B cell (primary cell): Measurements from ENCODE around the gene OR6S1. TPM values are rescaled to one million over a fixed set of nuclear protein-coding genes. Genes with fewer than 3 reads are reported as not detected.
"Not testable (repeated sequence)": the region's sequence is repeated elsewhere in the genome, so short reads cannot be mapped to it uniquely, and the experiment has no call there.

Source experiments
- ATAC-seq: fragments of 200-7000 bp; cut with Tn5 transposase; one replicate; pipeline ENCODE4 v1.10.0; 2021; ENCODE audit warnings: low read depth, mild to moderate bottlenecking, moderate number of reproducible peaks, moderate library complexity
- CTCF ChIA-PET: fragments of 350-600 bp; sonication (Branson Sonifier 250); formaldehyde crosslinking; loops from one replicate; lab custom pipeline; 2021; ENCODE audit warnings: antibody characterized with exemption, inconsistent platforms; lab: Charles Lee
- POLR2A ChIA-PET: fragments of 350-600 bp; sonication (Branson Sonifier 250); formaldehyde crosslinking; loops from one replicate; lab custom pipeline; 2021; ENCODE audit warnings: antibody characterized with exemption; lab: Charles Lee
- DNase-seq: peaks from one replicate; pipeline ENCODE4 v3.0.0; 2013
- H2AFZ ChIP-seq: 2 replicates; pipeline ENCODE4 v1.6.1; 2012; ENCODE audit warnings: mild to moderate bottlenecking, low read depth, low read length; ENCODE audit not compliant: insufficient read depth, poor library complexity, severe bottlenecking
- H3K27ac ChIP-seq, 2 donors: 1 replicate in 1 of 2; 2 replicates in 1 of 2; pipeline ENCODE4 v1.5.1; 2012 to 2013; ENCODE audit warnings: low read length in 2 of 2, mild to moderate bottlenecking in 2 of 2, moderate library complexity in 1 of 2
- H3K27me3 ChIP-seq, 4 experiments: fragments of 200-600 bp in 1 of 4; sonication (generic) in 1 of 4; replicated peaks in 1 of 4; 1 replicate in 2 of 4; 2 replicates in 2 of 4; pipeline versions ENCODE4 v1.6.1 to v1.7.0; 2013 to 2016; ENCODE audit warnings: low read length in 3 of 4, mild to moderate bottlenecking in 2 of 4, mixed read lengths in 1 of 4, moderate library complexity in 1 of 4; ENCODE audit not compliant: insufficient read depth in 4 of 4, control insufficient read depth in 3 of 4; ENCODE audit errors: control extremely low read depth in 1 of 4
- H3K36me3 ChIP-seq, 2 experiments: replicated peaks in 1 of 2; 1 replicate in 1 of 2; 2 replicates in 1 of 2; pipeline versions ENCODE4 v1.6.1 to v1.7.1; 2013; ENCODE audit warnings: low read length in 1 of 2; ENCODE audit not compliant: insufficient read depth in 2 of 2, control insufficient read depth in 1 of 2; ENCODE audit errors: control extremely low read depth in 1 of 2, extremely low read depth in 1 of 2
- H3K4me1 ChIP-seq, 2 donors: fragments of 200-600 bp in 1 of 2; sonication (generic) in 1 of 2; 1 replicate in 1 of 2; 2 replicates in 1 of 2; pipeline versions ENCODE4 v1.5.1 to v1.6.1; 2013 to 2017; ENCODE audit warnings: low read length in 2 of 2; ENCODE audit not compliant: control insufficient read depth in 2 of 2, insufficient read depth in 2 of 2
- H3K4me2 ChIP-seq: replicated peaks from 2 replicates; pipeline ENCODE3; 2012; ENCODE audit warnings: mild to moderate bottlenecking, low read depth, low read length; ENCODE audit not compliant: poor library complexity, severe bottlenecking
- H3K4me3 ChIP-seq, 5 experiments: fragments of 200-600 bp in 1 of 5; sonication (generic) in 1 of 5; 1 replicate in 3 of 5; 2 replicates in 2 of 5; pipeline versions ENCODE4 v1.5.1 to v1.7.0; 2011 to 2016; ENCODE audit warnings: low read length in 4 of 5, mild to moderate bottlenecking in 4 of 5, low read depth in 2 of 5, control low read depth in 1 of 5, moderate library complexity in 1 of 5; ENCODE audit not compliant: insufficient read depth in 1 of 5; ENCODE audit errors: control extremely low read depth in 1 of 5, extremely low read depth in 1 of 5
- H3K79me2 ChIP-seq: fragments of 200-600 bp; sonication (generic); one replicate; pipeline ENCODE4 v1.6.0; 2016; ENCODE audit warnings: low read length; ENCODE audit not compliant: control insufficient read depth, insufficient read depth
- H3K9ac ChIP-seq: fragments of 200-600 bp; sonication (generic); 2 replicates; pipeline ENCODE4 v1.6.1; 2017; ENCODE audit warnings: mild to moderate bottlenecking, low read length, moderate library complexity
- H3K9me3 ChIP-seq, 3 donors: one replicate each; pipeline versions ENCODE4 v1.6.1 to v1.7.1; 2013; ENCODE audit warnings: low read length in 2 of 3; ENCODE audit not compliant: control insufficient read depth in 2 of 3, insufficient read depth in 1 of 3; ENCODE audit errors: control extremely low read depth in 1 of 3
- H4K20me1 ChIP-seq: 2 replicates; pipeline ENCODE4 v1.6.0; 2012; ENCODE audit warnings: mild to moderate bottlenecking, low read length; ENCODE audit not compliant: insufficient read depth, control insufficient read depth, poor library complexity, severe bottlenecking
- H3K27ac Mint-ChIP-seq: one replicate; pipeline ENCODE4 v1.8.0; 2021; ENCODE audit warnings: mixed read lengths
- H3K27me3 Mint-ChIP-seq: one replicate; pipeline ENCODE4 v1.8.0; 2021; ENCODE audit warnings: mixed read lengths
- H3K4me1 Mint-ChIP-seq: one replicate; pipeline ENCODE4 v1.8.0; 2021; ENCODE audit warnings: mixed read lengths
- H3K4me3 Mint-ChIP-seq: one replicate; pipeline ENCODE4 v1.8.0; 2021; ENCODE audit warnings: mixed read lengths
- H3K9me3 Mint-ChIP-seq: one replicate; pipeline ENCODE4 v1.8.0; 2022; ENCODE audit warnings: mixed read lengths; ENCODE audit not compliant: insufficient read depth
- EZH2 ChIP-seq: IDR thresholded peaks from 2 replicates; pipeline ENCODE4 v1.6.1; 2012; ENCODE audit warnings: borderline replicate concordance, low read depth, mild to moderate bottlenecking, moderate library complexity, low read length; ENCODE audit not compliant: insufficient read depth, poor library complexity, severe bottlenecking
- WGBS: methylation state at CpG from one replicate; pipeline ENCODE4 v1.1.5; 2013; ENCODE audit warnings: missing lambda C conversion rate; ENCODE audit not compliant: insufficient coverage; 5-methylcytosine and 5-hydroxymethylcytosine counted together
- intact Hi-C: fragments of 100-400 bp; cut with micrococcal nuclease; formaldehyde crosslinking; loops from one replicate; pipeline ENCODE4 v1.10.0; 2022
- polyA plus RNA-seq: library from polyadenylated mRNA; depleted of rRNA; stranded (reverse); fragments of >200 nt; gene quantifications from 2 replicates; pipeline ENCODE4 v1.2.3, GENCODE V29; 2012
- total RNA-seq, 2 donors: library from RNA; stranded (reverse); fragments of 120-200 nt in 1 of 2; gene quantifications; 1 replicate in 1 of 2; 2 replicates in 1 of 2; pipeline versions ENCODE4 v1.2.3 to v1.2.4, GENCODE V29; 2013 to 2022
- TF ChIP-seq, protein P1 (sequence below): fragments of 200-600 bp; IDR thresholded peaks from one replicate; pipeline ENCODE4 v1.8.0; 2022; ENCODE audit warnings: antibody characterized with exemption, mild to moderate bottlenecking

The OR6S1 gene
- total and polyA plus RNA-seq, 2 donors (not counting 1 experiment from before 2014, with no cell fraction given), result 0.16 TPM; not detected in 1

GRCh38 chr14:20645481-20645880, 4.0 kb upstream of the OR6S1 start:
- H2AFZ ChIP-seq, result no peak overlapping the region
- DNase-seq (no peak), ATAC-seq (no peak)
- no peak for TF ChIP-seq EZH2
- TF ChIP-seq, protein P1, sequence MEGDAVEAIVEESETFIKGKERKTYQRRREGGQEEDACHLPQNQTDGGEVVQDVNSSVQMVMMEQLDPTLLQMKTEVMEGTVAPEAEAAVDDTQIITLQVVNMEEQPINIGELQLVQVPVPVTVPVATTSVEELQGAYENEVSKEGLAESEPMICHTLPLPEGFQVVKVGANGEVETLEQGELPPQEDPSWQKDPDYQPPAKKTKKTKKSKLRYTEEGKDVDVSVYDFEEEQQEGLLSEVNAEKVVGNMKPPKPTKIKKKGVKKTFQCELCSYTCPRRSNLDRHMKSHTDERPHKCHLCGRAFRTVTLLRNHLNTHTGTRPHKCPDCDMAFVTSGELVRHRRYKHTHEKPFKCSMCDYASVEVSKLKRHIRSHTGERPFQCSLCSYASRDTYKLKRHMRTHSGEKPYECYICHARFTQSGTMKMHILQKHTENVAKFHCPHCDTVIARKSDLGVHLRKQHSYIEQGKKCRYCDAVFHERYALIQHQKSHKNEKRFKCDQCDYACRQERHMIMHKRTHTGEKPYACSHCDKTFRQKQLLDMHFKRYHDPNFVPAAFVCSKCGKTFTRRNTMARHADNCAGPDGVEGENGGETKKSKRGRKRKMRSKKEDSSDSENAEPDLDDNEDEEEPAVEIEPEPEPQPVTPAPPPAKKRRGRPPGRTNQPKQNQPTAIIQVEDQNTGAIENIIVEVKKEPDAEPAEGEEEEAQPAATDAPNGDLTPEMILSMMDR, result no peak
- Mint-ChIP-seq H3K4me1 (no peaks in the 10 kb centered on the region), H3K27ac (no peak overlapping the region), H3K4me3 (no peak overlapping the region), H3K27me3 (peaks cover 61% of the 10 kb centered on the region), H3K9me3 (no peaks in the 10 kb centered on the region)
- intact Hi-C loops, result no loop called here
- H3K4me2 ChIP-seq, result no peak overlapping the region
- no peaks in the 10 kb centered on the region for H3K36me3 ChIP-seq
- POLR2A ChIA-PET, result no interaction called here
- no peaks in the 10 kb centered on the region for H3K9me3 ChIP-seq
- no peaks in the 10 kb centered on the region for H3K4me1 ChIP-seq
- WGBS, result no CpG with 5 or more reads among the region's 1 CpG
- H3K27ac ChIP-seq, result no peak overlapping the region
- H3K4me3 ChIP-seq, result no peak overlapping the region
- no peaks in the 10 kb centered on the region for H3K79me2 ChIP-seq
- peaks cover 0 to 18% (median 5%) of the 10 kb centered on the region in 4 experiments for H3K27me3 ChIP-seq
- H3K9ac ChIP-seq, result no peak overlapping the region
- CTCF ChIA-PET, result interaction anchor here (0.7 to 1.3 kb wide), 3 partner anchors 12 to 36 kb away, joined by 3 read pairs; no protein-coding TSS in a partner anchor
- no peaks in the 10 kb centered on the region for H4K20me1 ChIP-seq

DNA sequence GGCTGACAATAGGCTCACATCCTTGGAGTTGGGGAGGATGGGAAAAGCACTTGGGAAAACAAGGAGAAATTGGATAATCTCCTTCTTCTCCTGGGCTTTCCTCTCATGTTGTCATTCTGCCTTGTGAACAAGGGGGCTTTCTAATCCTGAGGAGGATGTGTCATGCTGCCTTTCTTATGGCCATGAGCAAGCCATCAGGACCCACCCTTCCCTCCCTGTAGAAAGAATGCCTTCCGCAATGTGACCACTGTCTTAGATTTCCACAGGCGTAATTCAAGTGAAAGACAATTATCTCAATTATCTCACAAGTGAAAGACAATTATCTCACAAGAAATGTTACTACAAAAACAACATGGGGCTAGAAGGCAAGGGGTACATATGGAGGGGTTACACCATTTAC, 3.0 kb upstream of the OR6S1 start:
- Histone ChIP-seq H2AFZ (no peak overlapping the region), H3K79me2 (no peaks in the 10 kb centered on the region), H4K20me1 (no peaks in the 10 kb centered on the region), H3K27me3 (peaks cover 0 to 19% (median 5%) of the 10 kb centered on the region in 4 experiments), H3K4me2 (no peak overlapping the region), H3K4me1 (no peaks in the 10 kb centered on the region), H3K27ac (no peak overlapping the region), H3K9ac (no peak overlapping the region), H3K9me3 (no peaks in the 10 kb centered on the region), H3K36me3 (no peaks in the 10 kb centered on the region), H3K4me3 (no peak overlapping the region)
- H3K27ac Mint-ChIP-seq, result no peak overlapping the region
- no peak for DNase-seq
- H3K9me3 Mint-ChIP-seq, result no peaks in the 10 kb centered on the region
- CTCF ChIA-PET, result interaction anchor here (1.3 kb wide), 1 partner anchor 18 kb away, joined by 3 read pairs; no protein-coding TSS in a partner anchor
- H3K27me3 Mint-ChIP-seq, result peaks cover 58% of the 10 kb centered on the region
- H3K4me1 Mint-ChIP-seq, result no peaks in the 10 kb centered on the region
- TF ChIP-seq, protein P1, result no peak
- no peak for TF ChIP-seq EZH2
- WGBS, result no CpG with 5 or more reads among the region's 2 CpGs
- intact Hi-C loops, result no loop called here
- H3K4me3 Mint-ChIP-seq, result no peak overlapping the region
- ATAC-seq, result no peak
- POLR2A ChIA-PET, result no interaction called here

- H3K4me3 Mint-ChIP-seq, ATAC-seq, H2AFZ ChIP-seq, H3K4me2 ChIP-seq, H3K36me3 ChIP-seq, intact Hi-C loops, H3K27ac Mint-ChIP-seq, POLR2A ChIA-PET, H3K27ac ChIP-seq, H3K9me3 ChIP-seq, H3K79me2 ChIP-seq, H3K9ac ChIP-seq, H3K4me1 Mint-ChIP-seq, DNase-seq, H4K20me1 ChIP-seq, H3K4me3 ChIP-seq, H3K9me3 Mint-ChIP-seq, H3K4me1 ChIP-seq: not testable (repeated sequence)
- CTCF ChIA-PET, result interaction anchor here (1.1 kb wide), 1 partner anchor 215 kb away, joined by 3 read pairs; no protein-coding TSS in a partner anchor
- no CpG with 5 or more reads among the region's 3 CpGs for WGBS
- H3K27me3 ChIP-seq, result peaks cover 0 to 19% (median 5%) of the 10 kb centered on the region in 4 experiments
- H3K27me3 Mint-ChIP-seq, result peaks cover 54% of the 10 kb centered on the region
Observed at GRCh38 chr14:20642755-20643154, 1.3 kb upstream of the OR6S1 start.
